CD4-positive, CD25-positive, alpha-beta regulatory T cell (primary cell): ENCODE results near the gene EPHA7. TPM values are rescaled to one million over a fixed set of nuclear protein-coding genes. Genes with fewer than 3 reads are reported as not detected.

Source experiments
- ATAC-seq, 2 donors: fragments of 150-1000 bp; cut with Tn5 transposase; one replicate each; pipeline ENCODE4 v1.10.0; 2021; ENCODE audit warnings: low read depth in 2 of 2, moderate number of reproducible peaks in 2 of 2, moderate library complexity in 1 of 2
- DNase-seq, 3 donors: peaks; one replicate each; pipeline versions ENCODE4 v3.0.0 to v3.0.0-alpha.2; 2012 to 2022; ENCODE audit warnings: mixed read lengths in 1 of 3
- H3K27ac ChIP-seq: one replicate; pipeline ENCODE4 v1.7.0; 2013; ENCODE audit warnings: mild to moderate bottlenecking, low read length; ENCODE audit not compliant: insufficient read depth, poor library complexity, severe bottlenecking
- H3K27me3 ChIP-seq: one replicate; pipeline ENCODE4 v1.7.0; 2013; ENCODE audit warnings: low read length; ENCODE audit not compliant: control insufficient read depth, insufficient read depth
- H3K36me3 ChIP-seq: one replicate; pipeline ENCODE4 v1.7.0; 2013; ENCODE audit warnings: mild to moderate bottlenecking, low read length, moderate library complexity; ENCODE audit not compliant: control insufficient read depth, insufficient read depth
- H3K4me1 ChIP-seq: 2 replicates; pipeline ENCODE4 v1.7.0; 2013; ENCODE audit warnings: mild to moderate bottlenecking, low read length; ENCODE audit not compliant: insufficient read depth, control insufficient read depth, poor library complexity, severe bottlenecking
- H3K4me3 ChIP-seq: one replicate; pipeline ENCODE4 v1.7.0; 2013; ENCODE audit warnings: low read depth, mild to moderate bottlenecking, low read length, moderate library complexity
- H3K9me3 ChIP-seq, 2 experiments: 1 replicate in 1 of 2; 2 replicates in 1 of 2; pipeline ENCODE4 v1.7.0; 2013; ENCODE audit warnings: low read length in 2 of 2, mild to moderate bottlenecking in 1 of 2, moderate library complexity in 1 of 2; ENCODE audit not compliant: control insufficient read depth in 2 of 2
- H3K27ac Mint-ChIP-seq, 3 donors: one replicate each; pipeline ENCODE4 v1.8.0; 2020 to 2022; ENCODE audit warnings: mild to moderate bottlenecking in 3 of 3, mixed read lengths in 3 of 3, moderate library complexity in 2 of 3
- H3K27me3 Mint-ChIP-seq: one replicate; pipeline ENCODE4 v1.8.0; 2022; ENCODE audit warnings: mild to moderate bottlenecking, mixed read lengths
- H3K36me3 Mint-ChIP-seq: one replicate; pipeline ENCODE4 v1.8.0; 2020; ENCODE audit warnings: mixed read lengths
- H3K4me1 Mint-ChIP-seq, 4 donors: one replicate each; pipeline ENCODE4 v1.8.0; 2020 to 2022; ENCODE audit warnings: mixed read lengths in 4 of 4, mild to moderate bottlenecking in 1 of 4
- H3K4me3 Mint-ChIP-seq, 4 donors: one replicate each; pipeline ENCODE4 v1.8.0; 2020 to 2022; ENCODE audit warnings: mild to moderate bottlenecking in 4 of 4, mixed read lengths in 4 of 4, moderate library complexity in 3 of 4
- H3K9me3 Mint-ChIP-seq, 7 donors: one replicate each; pipeline ENCODE4 v1.8.0; 2020 to 2022; ENCODE audit warnings: mixed read lengths in 7 of 7, mild to moderate bottlenecking in 3 of 7, moderate library complexity in 2 of 7
- polyA plus RNA-seq, 4 donors: library from polyadenylated mRNA; unstranded; fragments of 300-500 nt; fragmentation: Illumina TruSeq; gene quantifications; one replicate each; pipeline ENCODE4 v1.2.3, GENCODE V29; 2021
- total RNA-seq: library from RNA; stranded (reverse); gene quantifications from one replicate; pipeline ENCODE4 v1.2.3, GENCODE V29; 2022

The EPHA7 gene
- total and polyA plus RNA-seq, 5 donors from 2014 or later, result not detected

DNA sequence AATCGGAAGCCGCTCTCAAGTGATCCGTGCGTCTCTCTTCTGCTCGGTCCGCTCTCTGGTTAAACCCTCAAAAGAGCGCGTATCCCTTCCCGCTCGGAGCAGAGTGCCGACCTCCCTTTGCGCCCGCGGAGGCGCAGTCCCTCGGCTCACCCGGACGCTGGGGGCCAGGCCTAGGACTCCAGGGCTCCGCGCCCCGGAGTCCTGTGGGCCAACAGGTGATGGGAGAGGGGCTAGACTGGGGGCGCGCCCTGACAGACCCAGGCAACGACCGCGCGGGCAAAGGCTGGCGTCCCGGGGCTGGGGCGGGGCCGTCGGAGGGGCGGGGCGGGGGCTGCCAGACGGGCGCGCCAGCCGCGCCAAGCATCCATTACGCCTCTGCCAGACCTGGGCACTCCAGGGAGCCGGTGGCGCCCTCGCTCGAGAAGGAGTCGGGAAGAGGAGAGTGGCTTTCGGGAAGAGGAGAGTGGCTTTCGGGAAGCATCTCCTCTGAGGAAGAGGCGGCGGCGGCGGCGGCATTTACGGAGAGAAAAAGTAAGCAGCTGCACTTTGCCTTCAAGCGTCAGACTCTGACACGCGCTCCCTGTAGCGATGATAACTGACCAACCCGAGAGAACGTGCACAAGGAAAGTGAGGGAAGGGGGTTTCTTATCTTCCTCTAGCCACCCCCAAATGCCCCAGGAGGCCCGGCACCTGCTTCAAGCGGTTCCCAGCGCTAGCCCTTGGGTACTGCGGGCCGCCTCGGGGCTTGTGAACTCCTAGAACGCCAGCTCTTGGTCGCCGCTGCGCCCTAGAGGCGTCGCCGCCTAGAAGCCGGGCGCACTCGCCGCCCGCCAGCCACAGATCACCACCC is 2.6 kb downstream of the EPHA7 start:
- Histone ChIP-seq H3K36me3 (no peaks in the 10 kb centered on the region), H3K9me3 (peaks cover 0 to 3% of the 10 kb centered on the region in 2 experiments), H3K27ac (no peak overlapping the region), H3K4me1 (peaks cover 5% of the 10 kb centered on the region), H3K4me3 (no peak overlapping the region), H3K27me3 (peaks cover 11% of the 10 kb centered on the region)
- ATAC-seq (no peak), DNase-seq (no peak)
- no peaks in the 10 kb centered on the region for H3K36me3 Mint-ChIP-seq
- peak overlapping the region in 1 of 4 donors; percentile 38 for H3K4me3 Mint-ChIP-seq
- no peak overlapping the region for H3K27ac Mint-ChIP-seq
- peaks cover 0 to 15% (median 3%) of the 10 kb centered on the region in 4 donors for H3K4me1 Mint-ChIP-seq
- peaks cover 48% of the 10 kb centered on the region for H3K27me3 Mint-ChIP-seq
- H3K9me3 Mint-ChIP-seq, result peaks cover 0 to 8% (median 0%) of the 10 kb centered on the region in 7 donors

DNA sequence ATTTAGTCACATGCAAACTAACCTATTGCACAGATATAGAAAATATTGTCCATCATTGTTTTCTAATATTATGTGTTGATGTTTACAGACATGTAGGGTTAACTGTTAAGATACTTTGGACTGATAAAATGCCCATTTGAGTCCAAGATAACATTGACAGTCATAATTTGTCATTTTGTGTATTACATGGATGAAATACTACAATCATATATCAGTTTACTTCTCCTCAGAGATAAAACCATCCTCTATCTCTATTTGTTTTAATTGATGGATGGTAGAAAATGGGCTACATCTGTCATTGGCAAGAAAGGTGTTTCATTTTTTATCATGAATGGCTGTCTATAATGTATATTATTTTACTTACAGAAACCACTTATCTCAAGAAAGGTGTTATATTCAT is 6.2 kb downstream of the EPHA7 start:
- H3K36me3 ChIP-seq, result no peaks in the 10 kb centered on the region
- peaks cover 4% of the 10 kb centered on the region for H3K27me3 ChIP-seq
- ATAC-seq (no peak), DNase-seq (no peak)
- no peaks in the 10 kb centered on the region for H3K36me3 Mint-ChIP-seq
- H3K27ac Mint-ChIP-seq, result no peak overlapping the region
- H3K4me3 ChIP-seq, result no peak overlapping the region
- peaks cover 0 to 6% (median 2%) of the 10 kb centered on the region in 4 donors for H3K4me1 Mint-ChIP-seq
- no peak overlapping the region for H3K4me3 Mint-ChIP-seq
- H3K9me3 ChIP-seq, result peaks cover 0 to 3% of the 10 kb centered on the region in 2 experiments
- no peak overlapping the region for H3K27ac ChIP-seq
- H3K4me1 ChIP-seq, result no peaks in the 10 kb centered on the region
- H3K9me3 Mint-ChIP-seq, result peaks cover 0 to 8% (median 0%) of the 10 kb centered on the region in 7 donors
- peaks cover 18% of the 10 kb centered on the region for H3K27me3 Mint-ChIP-seq

DNA sequence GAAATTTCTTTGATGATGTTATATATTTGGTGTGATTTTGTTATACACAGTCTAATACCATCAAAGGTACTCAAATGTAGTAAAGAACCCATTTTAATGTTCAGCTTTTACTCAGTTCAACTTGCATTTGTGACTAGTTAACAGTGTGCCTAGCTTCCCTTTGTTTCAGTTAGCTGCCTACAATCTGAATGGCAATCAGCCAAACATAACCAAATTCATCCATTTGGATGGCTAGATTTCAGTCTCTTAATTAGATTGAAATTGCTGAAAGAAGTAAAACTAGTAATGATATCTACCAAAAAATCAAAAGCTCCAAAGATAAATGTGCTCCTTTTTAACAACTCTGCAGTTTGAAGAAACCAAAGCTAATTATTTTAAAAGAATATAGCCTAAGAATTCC is 6.9 kb downstream of the EPHA7 start:
- peaks cover 0 to 4% (median 0%) of the 10 kb centered on the region in 7 donors for H3K9me3 Mint-ChIP-seq
- no peaks in the 10 kb centered on the region for H3K9me3 ChIP-seq
- H3K27me3 ChIP-seq, result peaks cover under 1% of the 10 kb centered on the region
- H3K27ac ChIP-seq, result no peak overlapping the region
- peaks cover 11% of the 10 kb centered on the region for H3K27me3 Mint-ChIP-seq
- H3K4me1 Mint-ChIP-seq, result peaks cover 0 to 3% (median 1%) of the 10 kb centered on the region in 4 donors
- H3K4me3 Mint-ChIP-seq, result no peak overlapping the region
- no peaks in the 10 kb centered on the region for H3K36me3 Mint-ChIP-seq
- no peak overlapping the region for H3K4me3 ChIP-seq
- DNase-seq, result no peak
- H3K36me3 ChIP-seq, result no peaks in the 10 kb centered on the region
- ATAC-seq, result no peak
- H3K27ac Mint-ChIP-seq, result no peak overlapping the region
- H3K4me1 ChIP-seq, result no peaks in the 10 kb centered on the region

DNA sequence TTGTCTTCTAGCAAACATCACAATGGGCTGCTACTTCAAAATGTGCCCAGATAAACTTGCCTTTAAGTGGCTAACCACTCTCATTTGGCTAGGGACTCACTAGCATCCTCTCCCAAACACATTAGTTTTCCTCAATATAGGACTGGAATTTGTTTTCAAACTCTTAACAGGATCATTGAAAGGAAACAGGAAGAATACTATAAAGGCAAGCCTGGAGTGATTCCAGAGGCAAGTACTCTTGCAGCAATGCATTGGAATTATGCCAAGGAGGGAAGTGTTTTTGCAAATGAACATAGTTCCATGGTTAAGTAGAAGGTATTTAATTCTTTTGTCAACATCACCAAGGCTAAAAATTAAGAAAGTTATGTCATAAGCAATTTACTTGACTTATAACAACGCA is 12.2 kb downstream of the EPHA7 start:
- H3K36me3 Mint-ChIP-seq, result no peaks in the 10 kb centered on the region
- Histone ChIP-seq H3K4me1 (no peaks in the 10 kb centered on the region), H3K9me3 (no peaks in the 10 kb centered on the region), H3K4me3 (no peak overlapping the region), H3K27me3 (no peaks in the 10 kb centered on the region), H3K36me3 (no peaks in the 10 kb centered on the region), H3K27ac (no peak overlapping the region)
- DNase-seq (no peak), ATAC-seq (no peak)
- peaks cover 0 to 5% (median 1%) of the 10 kb centered on the region in 7 donors for H3K9me3 Mint-ChIP-seq
- no peak overlapping the region for H3K27ac Mint-ChIP-seq
- H3K27me3 Mint-ChIP-seq, result no peaks in the 10 kb centered on the region
- H3K4me3 Mint-ChIP-seq, result no peak overlapping the region
- no peaks in the 10 kb centered on the region for H3K4me1 Mint-ChIP-seq

DNA sequence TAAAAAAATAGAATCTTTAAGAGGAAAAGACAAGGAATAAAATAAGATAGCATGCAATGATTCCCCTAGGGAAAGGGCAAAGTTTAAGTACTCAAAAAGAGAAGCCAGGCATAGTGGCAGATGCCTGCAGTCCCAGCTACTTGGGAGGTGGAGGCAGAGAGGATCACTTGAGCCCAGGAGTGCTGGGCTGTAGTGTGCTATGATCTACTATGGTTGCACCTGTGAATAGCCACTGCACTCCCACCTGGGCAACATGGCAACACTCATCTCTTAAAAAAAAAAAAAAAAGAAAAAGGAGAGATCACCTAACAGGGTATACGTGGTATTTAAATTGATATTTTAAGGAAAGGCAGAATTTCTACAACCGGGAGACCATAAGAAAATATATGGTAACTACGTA is 16.0 kb downstream of the EPHA7 start:
- H3K9me3 Mint-ChIP-seq, result peaks cover 0 to 5% (median 1%) of the 10 kb centered on the region in 7 donors
- Histone ChIP-seq H3K4me3 (no peak overlapping the region), H3K27ac (no peak overlapping the region), H3K36me3 (no peaks in the 10 kb centered on the region), H3K9me3 (no peaks in the 10 kb centered on the region), H3K4me1 (no peaks in the 10 kb centered on the region), H3K27me3 (no peaks in the 10 kb centered on the region)
- no peak overlapping the region for H3K4me3 Mint-ChIP-seq
- ATAC-seq, result no peak
- no peaks in the 10 kb centered on the region for H3K4me1 Mint-ChIP-seq
- no peaks in the 10 kb centered on the region for H3K27me3 Mint-ChIP-seq
- no peak overlapping the region for H3K27ac Mint-ChIP-seq
- no peaks in the 10 kb centered on the region for H3K36me3 Mint-ChIP-seq
- DNase-seq, result no peak

DNA sequence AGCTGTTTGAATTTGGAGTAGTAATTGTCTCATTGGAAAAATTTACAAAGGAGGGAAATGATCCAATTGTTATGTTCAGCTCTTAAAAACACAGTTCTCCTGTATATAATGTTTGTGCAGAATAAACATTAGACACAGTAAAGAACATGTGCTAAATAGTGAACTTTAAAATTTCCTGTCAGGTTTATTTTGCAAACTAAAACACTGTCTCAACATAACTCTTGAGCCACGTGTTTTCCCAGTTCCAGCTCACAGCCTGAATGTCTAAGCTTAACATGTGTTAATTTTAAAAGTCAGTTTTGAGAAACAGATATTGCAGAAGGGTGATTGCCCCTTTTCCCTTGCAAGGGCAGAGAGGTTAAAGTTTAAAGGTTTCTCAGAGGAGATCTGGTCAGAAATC is 20.6 kb downstream of the EPHA7 start:
- H3K9me3 Mint-ChIP-seq, result peaks cover 0 to 5% (median 2%) of the 10 kb centered on the region in 7 donors
- Histone ChIP-seq H3K27ac (no peak overlapping the region), H3K27me3 (no peaks in the 10 kb centered on the region), H3K4me3 (no peak overlapping the region), H3K36me3 (no peaks in the 10 kb centered on the region), H3K4me1 (no peaks in the 10 kb centered on the region), H3K9me3 (peaks cover 0 to under 1% of the 10 kb centered on the region in 2 experiments)
- no peaks in the 10 kb centered on the region for H3K4me1 Mint-ChIP-seq
- no peak overlapping the region for H3K4me3 Mint-ChIP-seq
- ATAC-seq (no peak), DNase-seq (no peak)
- no peaks in the 10 kb centered on the region for H3K36me3 Mint-ChIP-seq
- no peaks in the 10 kb centered on the region for H3K27me3 Mint-ChIP-seq
- no peak overlapping the region for H3K27ac Mint-ChIP-seq

DNA sequence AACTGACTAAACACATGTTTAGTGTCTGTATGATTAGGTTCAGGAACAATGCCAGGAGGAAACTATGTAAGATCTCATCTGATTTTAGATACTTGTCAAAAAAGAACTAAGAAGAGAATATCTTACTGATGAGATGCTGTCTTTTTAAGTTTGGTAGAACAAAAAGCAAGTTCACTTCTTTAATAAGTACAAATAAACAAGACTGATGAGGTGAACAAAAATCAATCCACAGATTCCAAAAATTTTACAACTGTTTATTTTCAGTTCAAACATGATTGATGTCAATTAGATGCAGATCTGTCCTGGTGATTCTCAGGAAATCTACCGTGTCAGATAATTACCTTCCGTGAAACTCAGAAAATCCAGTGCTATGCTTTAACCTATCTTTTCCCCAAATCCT is 24.9 kb downstream of the EPHA7 start:
- peaks cover 0 to 4% of the 10 kb centered on the region in 2 experiments for H3K9me3 ChIP-seq
- H3K36me3 ChIP-seq, result no peaks in the 10 kb centered on the region
- Mint-ChIP-seq H3K36me3 (no peaks in the 10 kb centered on the region), H3K4me1 (no peaks in the 10 kb centered on the region), H3K27me3 (no peaks in the 10 kb centered on the region), H3K9me3 (peaks cover 0 to 16% (median 2%) of the 10 kb centered on the region in 7 donors), H3K27ac (no peak overlapping the region), H3K4me3 (no peak overlapping the region)
- H3K27me3 ChIP-seq, result no peaks in the 10 kb centered on the region
- H3K4me1 ChIP-seq, result no peaks in the 10 kb centered on the region
- ATAC-seq (no peak), DNase-seq (no peak)
- no peak overlapping the region for H3K27ac ChIP-seq
- no peak overlapping the region for H3K4me3 ChIP-seq
